Motor neuron (in vitro differentiated cells): ENCODE results near the gene SESN1. TPM values are rescaled to one million over a fixed set of nuclear protein-coding genes. Genes with fewer than 3 reads are reported as not detected.
A peak's percentile ranks its signal among the peaks of the same experiment; 100 is the strongest.

ENCODE experiments used
- ATAC-seq, 8 experiments: fragments of 200-7000 bp; cut with Tn5 transposase; replicated peaks in 6 of 8; 2 replicates each; pipeline ENCODE4 v1.8.0; 2021; ENCODE audit warnings: mild to moderate bottlenecking in 8 of 8, moderate library complexity in 8 of 8
- H3K27ac ChIP-seq, 2 donors: fragments of 250-450 bp; sonication (Bioruptor Pico); 2 replicates each; pipeline ENCODE4 v1.9.0; 2021; ENCODE audit warnings: antibody characterized with exemption in 2 of 2, mild to moderate bottlenecking in 2 of 2, moderate library complexity in 1 of 2
- H3K4me1 ChIP-seq, 2 donors: fragments of 250-450 bp; sonication (Bioruptor Pico); replicated peaks in 1 of 2; 2 replicates each; pipeline ENCODE4 v1.6.1; 2021; ENCODE audit warnings: antibody characterized with exemption in 2 of 2, mild to moderate bottlenecking in 2 of 2, moderate library complexity in 1 of 2
- H3K4me3 ChIP-seq, 5 donors: fragments of 250-450 bp; sonication (Bioruptor Pico); 2 replicates each; pipeline ENCODE4 v1.9.0; 2021; ENCODE audit warnings: antibody characterized with exemption in 5 of 5, mild to moderate bottlenecking in 5 of 5, moderate library complexity in 4 of 5
- WGBS, 10 experiments: fragments of 450-650 bp; shearing (Covaris generic); methylation state at CpG; one replicate each; pipeline ENCODE4 v1.0.0; 2022; 5-methylcytosine and 5-hydroxymethylcytosine counted together
- in situ Hi-C, 9 experiments: fragments of 400-800 bp; cut with MboI; loops; one replicate each; pipeline ENCODE4 v1.15.0; 2021; ENCODE audit warnings: low sequenced_read_pairs in 9 of 9, low pct_unique_long_range_greater_than_20kb in 2 of 9; ENCODE audit not compliant: unreplicated experiment in 9 of 9
- total RNA-seq, 8 experiments: library from RNA; unstranded; fragments of 300-600 nt; gene quantifications; 2 replicates each; pipeline versions ENCODE4 v1.2.3 to v1.2.4, GENCODE V29; 2022

The SESN1 gene
- total RNA-seq, 8 experiments from 2014 or later = 21.2 to 75.9 (median 36.5) TPM

GRCh38 chr6:108955329-108955949, 139.2 kb downstream of the SESN1 start:
- WGBS, 10 experiments = 27 to 94% (median 88%) methylated on average over 3 to 13 of the region's 15 CpGs; no CpG with 5 or more reads in 1 of the 10 experiments
- ATAC-seq = no peak
- Histone ChIP-seq H3K27ac (no peak overlapping the region), H3K4me3 (no peak overlapping the region), H3K4me1 (no peaks in the 10 kb centered on the region)
- in situ Hi-C loops = no loop called here

DNA sequence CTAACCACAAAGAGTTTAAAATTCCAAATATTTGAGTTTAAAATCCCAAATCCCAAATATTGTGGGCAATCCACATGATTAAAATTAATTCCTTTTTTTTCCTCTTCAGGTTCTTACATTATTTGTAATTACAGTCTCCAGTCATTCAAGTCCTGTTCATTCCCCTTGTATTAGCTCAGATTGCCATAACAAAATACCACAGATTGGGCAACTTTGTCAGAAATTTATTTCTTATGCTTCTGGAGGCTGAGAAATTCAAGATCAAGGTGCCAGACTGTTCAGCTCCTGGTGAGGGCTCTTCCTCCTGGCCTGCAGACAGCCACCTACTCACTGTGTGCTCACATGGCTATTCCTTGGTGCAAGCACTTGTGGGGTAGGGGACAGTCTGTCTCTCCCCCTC, 141.0 kb downstream of the SESN1 start:
- H3K4me3 ChIP-seq = no peak overlapping the region
- ATAC-seq = no peak
- no peak overlapping the region for H3K27ac ChIP-seq
- no peaks in the 10 kb centered on the region for H3K4me1 ChIP-seq
- in situ Hi-C loops = no loop called here

DNA sequence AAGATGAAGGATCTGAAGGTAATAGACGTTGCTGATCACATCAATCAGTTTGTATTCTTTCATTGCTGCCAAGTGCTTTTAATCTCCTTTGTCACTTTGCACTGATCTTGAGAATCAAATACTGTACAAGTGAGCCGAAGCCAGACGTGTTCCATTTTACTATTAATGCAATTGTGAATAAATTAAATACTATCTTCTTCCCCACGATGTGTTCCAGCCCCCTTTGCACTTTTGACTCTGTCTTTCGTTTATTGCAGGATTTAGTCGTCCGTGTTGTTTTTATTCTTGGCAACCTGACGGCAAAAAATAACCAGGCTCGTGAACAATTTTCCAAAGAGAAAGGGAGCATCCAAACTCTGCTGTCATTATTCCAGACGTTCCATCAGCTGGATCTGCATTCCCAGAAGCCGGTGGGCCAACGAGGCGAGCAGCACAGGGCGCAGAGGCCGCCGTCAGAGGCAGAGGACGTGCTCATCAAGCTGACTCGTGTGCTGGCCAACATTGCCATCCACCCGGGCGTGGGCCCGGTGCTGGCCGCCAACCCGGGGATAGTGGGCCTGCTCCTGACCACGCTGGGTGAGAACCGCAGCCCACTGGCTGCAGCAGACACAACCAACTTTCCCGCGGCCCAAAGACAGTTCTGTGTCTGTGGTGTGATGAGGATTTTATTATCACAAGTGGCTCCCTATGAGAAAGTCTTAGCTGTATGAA, 141.7 kb downstream of the SESN1 start:
- WGBS, 10 experiments = 10 to 90% (median 77%) methylated on average over 2 to 21 of the region's 27 CpGs
- in situ Hi-C loops = no loop called here
- peak in 1 of 8 experiments; percentile 72 for ATAC-seq
- H3K27ac ChIP-seq = no peak overlapping the region
- H3K4me3 ChIP-seq = no peak overlapping the region
- H3K4me1 ChIP-seq = no peaks in the 10 kb centered on the region

DNA sequence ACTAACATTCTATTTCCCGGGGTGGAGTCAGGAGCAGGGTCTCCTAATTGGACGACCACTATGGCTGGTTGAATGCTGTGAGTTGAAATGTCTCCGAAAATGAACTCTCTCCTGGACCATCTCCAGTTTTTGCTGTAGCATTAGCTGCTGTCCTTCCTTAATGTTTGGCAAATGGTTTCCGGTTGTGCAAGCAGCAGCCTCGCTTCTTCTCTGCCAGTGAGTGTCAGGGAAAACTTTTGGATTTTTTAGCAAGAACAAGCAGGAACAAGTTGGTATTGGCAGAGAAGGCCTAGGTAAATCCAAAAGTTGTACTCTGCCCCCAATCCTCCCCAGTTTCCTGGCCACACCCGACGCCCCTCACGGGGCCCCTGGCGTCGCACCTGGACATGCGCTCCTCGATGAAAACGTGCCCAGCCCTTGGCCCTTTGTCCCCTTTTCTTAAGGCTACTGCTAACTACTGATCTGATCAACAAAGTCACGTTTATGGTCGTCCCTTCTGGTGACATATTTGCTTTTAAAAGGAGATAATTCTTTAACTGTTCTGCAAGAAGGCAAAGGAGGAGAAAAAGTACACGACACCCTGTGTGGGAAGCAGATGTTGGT, 143.2 kb downstream of the SESN1 start:
- Histone ChIP-seq H3K27ac (no peak overlapping the region), H3K4me1 (no peaks in the 10 kb centered on the region), H3K4me3 (no peak overlapping the region)
- no peak for ATAC-seq
- 45 to 100% (median 84%) methylated on average over 1 to 16 of the region's 16 CpGs for WGBS, 10 experiments
- in situ Hi-C loops = no loop called here

GRCh38 chr6:108948181-108948661, 146.4 kb downstream of the SESN1 start:
- no peak for ATAC-seq
- Histone ChIP-seq H3K4me3 (no peak overlapping the region), H3K27ac (no peak overlapping the region), H3K4me1 (no peaks in the 10 kb centered on the region)
- WGBS, 10 experiments = 83 to 100% (median 99%) methylated on average over 1 to 6 of the region's 7 CpGs; no CpG with 5 or more reads in 2 of the 10 experiments
- in situ Hi-C loops = no loop called here

DNA sequence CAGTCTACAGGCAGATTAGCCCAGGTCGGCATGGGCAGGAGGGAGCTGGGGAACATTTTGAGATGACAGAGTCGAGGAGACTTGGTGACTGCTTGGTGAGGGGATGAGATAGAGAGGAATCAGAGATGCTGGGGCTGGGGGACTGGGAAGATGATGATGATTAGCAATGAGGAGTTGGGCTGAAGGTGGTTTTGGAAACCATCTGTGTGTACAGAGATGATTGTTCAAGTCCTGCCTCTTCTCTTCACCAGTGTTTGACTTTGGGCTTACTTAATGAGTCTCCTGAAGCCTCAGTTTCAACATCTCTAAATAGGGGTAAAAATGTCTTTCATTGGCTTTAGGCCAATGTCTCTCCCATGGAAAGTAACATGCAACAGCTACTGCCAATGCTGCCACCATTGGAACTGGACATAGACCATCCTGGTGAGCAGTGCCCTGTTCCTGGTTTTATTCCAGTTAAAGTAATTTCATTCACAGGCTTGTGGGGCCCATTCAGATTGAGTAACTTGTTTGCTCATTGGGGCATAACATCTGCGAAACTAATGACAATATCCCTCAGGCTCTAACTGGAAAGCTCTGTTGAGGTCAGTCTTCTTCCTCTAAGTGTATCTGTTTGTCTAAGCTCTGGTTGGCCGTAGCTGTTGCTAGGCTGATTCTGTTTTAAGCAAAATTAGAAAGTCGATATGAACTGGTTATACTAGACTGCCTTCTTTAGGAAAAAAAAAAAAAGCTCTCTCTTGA, 147.4 kb downstream of the SESN1 start:
- Histone ChIP-seq H3K4me1 (no peaks in the 10 kb centered on the region), H3K4me3 (no peak overlapping the region), H3K27ac (no peak overlapping the region)
- in situ Hi-C loops = no loop called here
- WGBS, 10 experiments = 0 to 100% (median 83%) methylated on average over 2 to 5 of the region's 5 CpGs
- peak in 4 of 8 experiments; percentile 40 to 93 (median 72) for ATAC-seq

- peak in 3 of 8 experiments; percentile 40 to 53 (median 51) for ATAC-seq
- 0 to 100% (median 86%) methylated on average over 1 to 3 of the region's 3 CpGs; no CpG with 5 or more reads in 4 of the 10 experiments for WGBS, 10 experiments
- Histone ChIP-seq H3K4me1 (no peaks in the 10 kb centered on the region), H3K27ac (no peak overlapping the region), H3K4me3 (no peak overlapping the region)
- in situ Hi-C loops = no loop called here
Observed at GRCh38 chr6:108946695-108947094, 148.0 kb downstream of the SESN1 start.

DNA sequence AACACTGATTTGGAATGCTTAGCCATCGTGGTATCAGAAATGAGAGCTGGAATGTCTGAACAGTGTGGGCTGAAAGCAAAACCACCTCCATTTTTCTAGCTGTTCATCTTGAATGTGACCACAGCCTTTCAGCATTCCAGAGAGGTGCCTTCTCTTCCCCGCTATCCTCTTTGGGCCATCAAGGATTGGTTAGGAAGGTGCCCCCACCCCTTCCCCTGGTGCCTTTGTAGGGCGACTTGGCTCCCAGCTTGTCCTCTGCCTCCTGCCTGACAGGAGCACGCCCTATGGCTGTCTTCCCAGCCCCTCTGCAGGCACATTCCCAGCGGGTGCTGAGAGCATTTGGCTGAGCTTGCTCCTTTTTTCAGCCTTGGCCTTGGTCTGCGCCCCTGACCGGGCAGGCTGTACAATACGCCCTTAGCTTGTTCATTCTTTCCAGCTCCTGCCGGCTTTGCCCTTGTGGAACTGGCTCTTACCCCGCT, 148.9 kb downstream of the SESN1 start:
- WGBS, 10 experiments = 0 to 97% (median 81%) methylated on average over 1 to 7 of the region's 10 CpGs; no CpG with 5 or more reads in 2 of the 10 experiments
- H3K27ac ChIP-seq = no peak overlapping the region
- H3K4me1 ChIP-seq = no peaks in the 10 kb centered on the region
- H3K4me3 ChIP-seq = no peak overlapping the region
- in situ Hi-C loops = no loop called here
- ATAC-seq = peak; percentile 1 to 50 (median 38)

- Histone ChIP-seq H3K27ac (no peak overlapping the region), H3K4me3 (no peak overlapping the region), H3K4me1 (no peaks in the 10 kb centered on the region)
- WGBS, 10 experiments = 0 to 86% (median 73%) methylated on average over 2 to 11 of the region's 12 CpGs
- peak in 2 of 8 experiments; percentile 30 to 32 for ATAC-seq
- in situ Hi-C loops = no loop called here
Observed at GRCh38 chr6:108944707-108945680, 149.7 kb downstream of the SESN1 start.

DNA sequence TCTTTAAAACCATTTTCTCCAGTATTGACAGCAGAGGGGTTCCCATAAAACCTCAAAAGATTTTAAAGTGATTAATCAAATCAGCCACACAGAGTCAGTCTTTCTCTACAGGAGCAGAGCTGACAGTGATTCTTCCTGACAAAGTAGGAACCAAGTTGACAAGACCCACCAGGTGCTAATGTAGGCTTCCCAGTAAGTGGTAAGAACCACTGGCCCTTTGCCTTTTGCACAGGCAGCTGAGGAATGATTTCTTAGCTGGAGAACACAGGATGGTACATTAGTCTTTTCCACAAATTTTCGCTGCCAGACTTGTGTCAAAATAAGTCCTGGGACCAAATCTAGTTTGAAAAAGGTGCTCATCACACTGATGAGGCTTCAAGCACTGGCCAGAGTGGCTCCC, 150.6 kb downstream of the SESN1 start:
- Histone ChIP-seq H3K27ac (no peak overlapping the region), H3K4me3 (no peak overlapping the region), H3K4me1 (no peaks in the 10 kb centered on the region)
- 0 to 100% (median 67%) methylated on average over 1 of the region's 1 CpG; no CpG with 5 or more reads in 7 of the 10 experiments for WGBS, 10 experiments
- no peak for ATAC-seq
- in situ Hi-C loops = no loop called here

DNA sequence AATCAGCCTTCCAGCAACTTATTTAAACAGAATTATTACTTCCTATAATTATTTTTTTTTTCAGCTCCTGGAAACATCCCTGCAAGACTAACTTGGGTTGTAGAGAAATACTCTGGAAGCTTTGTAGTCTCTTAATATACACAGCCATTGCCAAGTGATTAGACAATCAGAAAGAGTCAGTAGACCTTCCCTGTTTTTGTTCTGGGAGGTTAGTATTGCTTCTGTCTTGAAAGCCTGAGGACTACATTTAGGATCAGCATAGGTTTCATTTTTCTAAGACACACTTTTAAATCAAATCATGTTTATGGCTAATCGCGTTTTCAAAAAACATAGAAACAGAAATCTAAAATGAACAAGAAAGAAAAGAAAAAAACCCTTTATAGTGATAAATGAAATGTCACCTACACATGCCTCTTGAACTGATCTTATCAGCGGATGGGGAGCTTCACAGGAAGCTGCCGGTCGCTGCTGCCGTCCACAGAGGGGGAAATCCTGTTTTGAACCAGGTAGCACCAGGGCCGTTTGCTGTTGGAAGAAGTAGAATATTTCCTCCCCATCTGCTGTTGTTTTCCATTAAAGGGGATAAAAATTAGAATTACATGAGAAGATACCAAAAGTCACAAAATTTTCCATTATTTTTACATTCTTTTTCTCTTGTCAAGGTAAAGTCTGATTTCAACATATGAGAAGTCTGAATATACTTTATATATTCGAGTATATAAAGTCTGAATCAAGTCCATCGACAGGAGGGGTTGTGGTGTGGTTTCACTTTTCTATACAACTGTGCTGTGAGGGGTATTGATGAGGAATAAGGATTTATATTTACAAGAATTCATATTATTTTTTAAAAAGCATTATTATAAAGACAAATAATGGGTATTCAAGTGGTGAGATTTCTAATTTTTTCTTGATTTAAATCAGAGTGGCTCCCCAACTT, 151.8 kb downstream of the SESN1 start:
- Histone ChIP-seq H3K27ac (no peak overlapping the region), H3K4me1 (no peaks in the 10 kb centered on the region), H3K4me3 (no peak overlapping the region)
- WGBS, 10 experiments = 79 to 100% (median 93%) methylated on average over 5 to 8 of the region's 9 CpGs
- in situ Hi-C loops = no loop called here
- ATAC-seq = no peak
